NCI-H526 treated with DMSO at 0.1 percent for 48 hours (cell line): ENCODE results near the gene MED27.
A peak's percentile ranks its signal among the peaks of the same experiment; 100 is the strongest.

Experiments used
- DNase-seq: peaks from one replicate; lab custom pipeline; 2025; lab: John Stamatoyannopoulos, UW

The MED27 gene

DNA sequence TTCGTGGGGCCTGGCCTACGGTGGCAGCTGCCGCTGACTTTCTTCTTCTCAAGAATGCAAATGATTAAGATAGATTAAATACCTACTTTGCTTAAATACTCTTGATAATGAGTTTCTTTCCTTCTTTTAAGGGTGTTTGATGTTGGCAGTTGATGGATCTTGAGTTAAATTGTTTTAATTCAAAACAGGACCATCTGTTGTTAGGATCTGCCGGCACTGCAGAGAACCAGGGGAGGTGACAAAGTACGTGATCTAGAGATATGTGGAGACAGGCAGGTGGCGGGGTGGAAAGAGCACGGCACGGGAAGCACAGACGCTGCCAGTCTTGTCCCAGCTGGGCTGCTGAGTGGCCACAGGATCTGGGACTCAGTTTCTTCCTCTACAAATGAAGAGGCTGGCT, 37.9 kb downstream of the MED27 start:
- peak; percentile 89 for DNase-seq

DNA sequence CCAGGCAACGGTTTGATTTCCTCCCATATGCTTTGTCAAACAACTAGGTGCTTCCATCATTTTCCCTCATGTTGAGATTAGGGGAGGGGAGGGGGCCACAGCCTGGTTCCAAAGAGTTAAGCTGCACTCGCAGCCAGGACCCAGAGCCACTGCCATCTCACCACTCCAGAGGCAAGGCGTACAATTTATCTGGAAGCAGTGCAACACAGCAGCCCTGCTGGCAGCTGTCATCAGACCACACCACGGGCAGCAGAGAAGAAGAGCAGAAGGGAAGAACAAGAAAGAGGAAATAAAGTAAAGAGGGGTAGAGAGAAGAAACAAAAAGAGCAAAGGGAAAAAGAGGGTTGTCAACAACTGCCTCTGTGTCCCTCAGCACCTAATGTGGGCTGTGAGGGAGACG, 38.9 kb downstream of the MED27 start:
- DNase-seq = peak; percentile 41

DNA sequence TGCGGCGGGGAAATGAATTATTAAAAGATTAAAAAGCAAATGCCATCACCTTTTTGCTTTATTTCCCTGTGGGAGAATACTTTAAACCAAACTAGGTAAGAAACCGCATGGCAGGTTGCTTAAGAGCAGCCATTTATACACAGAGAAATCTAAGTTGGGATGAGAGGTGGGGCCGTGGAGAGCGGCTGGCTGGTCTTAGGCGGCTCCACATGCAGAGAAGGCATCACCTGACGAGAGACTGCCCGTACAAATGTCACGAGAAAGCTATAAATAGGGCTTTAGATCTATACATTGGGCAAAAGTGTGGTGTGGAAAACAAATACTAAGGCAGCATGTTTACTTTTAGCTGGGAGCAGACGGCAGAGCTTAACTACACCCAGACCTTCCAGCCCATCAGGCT, 39.4 kb downstream of the MED27 start:
- peak; percentile 53 for DNase-seq

DNA sequence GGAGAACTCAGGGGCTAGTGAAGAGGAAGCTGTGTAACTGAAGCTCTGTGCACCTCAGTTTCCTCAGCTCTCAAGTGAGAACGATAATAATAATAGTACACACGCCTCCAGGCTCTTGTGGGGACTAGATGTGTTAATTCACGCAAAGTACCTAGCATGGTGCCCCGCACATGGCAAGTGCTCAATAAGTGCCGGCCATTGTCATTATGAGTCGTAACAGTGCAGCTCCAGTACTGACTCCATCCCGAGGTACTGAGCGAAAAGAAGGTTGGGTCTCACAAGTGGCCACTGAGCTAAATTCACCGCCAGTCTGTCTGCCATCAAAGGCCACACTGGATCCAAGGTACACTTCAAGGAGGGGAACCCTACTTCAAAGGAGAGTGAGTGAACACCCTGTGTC, 40.4 kb downstream of the MED27 start:
- no peak for DNase-seq

DNA sequence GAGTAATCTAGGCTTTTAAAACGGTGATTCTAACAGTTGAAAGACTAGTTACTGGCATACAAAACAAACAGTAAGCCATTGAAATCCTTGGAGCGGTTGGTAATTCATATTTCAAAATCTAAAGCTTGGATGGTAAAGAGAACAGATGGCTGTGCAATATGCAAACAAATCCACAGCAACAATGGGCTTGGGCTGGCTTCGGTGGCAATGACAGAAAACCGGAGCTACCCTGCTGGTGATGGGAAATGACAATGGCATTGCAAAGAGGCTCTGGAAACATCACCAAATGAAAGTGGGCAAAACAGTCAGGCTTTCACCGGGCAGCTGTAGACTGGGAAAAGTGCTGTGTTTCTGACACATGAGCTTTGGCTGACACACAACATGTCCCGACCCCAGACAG, 42.2 kb downstream of the MED27 start:
- peak; percentile 81 for DNase-seq

DNA sequence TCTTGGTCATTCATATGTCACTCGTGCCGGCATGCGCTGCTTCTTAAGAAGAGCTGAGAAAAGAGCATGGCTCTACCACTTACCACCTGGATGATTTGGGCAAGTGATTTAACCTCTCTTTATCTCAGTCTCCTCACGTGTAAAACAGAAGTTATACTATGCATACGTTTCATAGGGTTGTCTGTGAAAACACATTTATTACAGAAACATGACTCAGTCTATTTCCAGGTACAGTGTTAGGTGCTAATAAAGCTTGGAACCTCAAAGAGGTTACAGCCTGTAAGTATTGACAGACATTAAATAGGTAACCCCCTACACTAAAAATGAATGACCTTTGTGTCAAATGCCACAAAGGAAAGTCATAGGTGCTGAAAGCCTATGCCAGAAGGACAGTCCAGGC, 43.1 kb downstream of the MED27 start:
- DNase-seq = no peak

DNA sequence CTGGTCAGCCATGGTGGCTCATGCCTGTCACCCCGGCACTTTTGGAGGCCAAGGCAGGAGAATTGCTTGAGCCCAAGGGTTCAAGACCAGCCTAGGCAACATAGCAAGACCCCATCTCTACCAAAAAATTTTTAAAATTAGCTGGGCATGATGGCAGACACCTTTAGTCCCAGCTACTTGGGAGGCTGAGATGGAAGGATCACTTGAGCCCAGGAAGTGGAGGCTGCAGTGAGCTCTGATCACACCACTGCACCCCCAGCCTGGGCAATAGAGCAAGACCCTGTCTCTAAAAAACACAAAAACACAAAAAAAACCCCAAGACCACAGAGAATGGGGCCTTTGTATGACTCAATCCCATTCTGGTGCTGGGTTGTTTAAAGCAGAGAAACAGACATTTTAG, 44.0 kb downstream of the MED27 start:
- DNase-seq = no peak

GRCh38 chr9:132032238-132032950, 47.3 kb downstream of the MED27 start:
- DNase-seq = no peak

- no peak for DNase-seq
Observed at GRCh38 chr9:132031467-132032237, 48.0 kb downstream of the MED27 start.

DNA sequence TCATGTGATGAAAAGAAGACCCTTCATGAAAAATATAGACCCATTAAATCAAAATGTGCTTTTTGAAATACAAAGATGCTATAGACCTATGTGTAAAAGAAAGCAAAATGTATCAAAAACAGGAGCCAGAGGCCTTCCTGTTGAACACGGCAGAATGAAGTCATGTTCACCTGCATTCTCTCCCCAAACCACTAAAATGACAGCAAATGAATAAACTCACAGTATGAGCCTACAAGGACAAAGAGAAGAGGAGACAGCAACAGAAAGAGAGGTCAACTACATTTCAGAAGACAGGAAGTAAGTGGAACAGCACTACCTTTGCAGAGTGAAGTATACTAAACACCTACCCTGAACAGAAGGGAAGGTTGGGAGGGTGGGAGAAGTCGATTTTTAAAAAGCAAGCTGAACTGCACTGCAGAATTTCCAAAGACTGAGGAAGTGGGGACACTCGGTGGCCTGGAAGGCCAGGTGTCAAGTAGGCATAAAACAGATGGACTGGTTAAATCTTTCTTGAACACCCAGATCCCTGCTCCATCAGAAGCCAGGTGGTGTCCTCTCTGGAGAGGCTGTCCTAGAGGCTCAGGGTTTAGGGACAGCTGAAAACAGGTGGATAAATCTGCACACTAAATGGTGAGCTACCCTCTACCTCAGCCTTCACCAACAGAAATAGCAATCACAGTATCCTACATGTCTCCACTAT, 48.9 kb downstream of the MED27 start:
- DNase-seq = no peak

DNA sequence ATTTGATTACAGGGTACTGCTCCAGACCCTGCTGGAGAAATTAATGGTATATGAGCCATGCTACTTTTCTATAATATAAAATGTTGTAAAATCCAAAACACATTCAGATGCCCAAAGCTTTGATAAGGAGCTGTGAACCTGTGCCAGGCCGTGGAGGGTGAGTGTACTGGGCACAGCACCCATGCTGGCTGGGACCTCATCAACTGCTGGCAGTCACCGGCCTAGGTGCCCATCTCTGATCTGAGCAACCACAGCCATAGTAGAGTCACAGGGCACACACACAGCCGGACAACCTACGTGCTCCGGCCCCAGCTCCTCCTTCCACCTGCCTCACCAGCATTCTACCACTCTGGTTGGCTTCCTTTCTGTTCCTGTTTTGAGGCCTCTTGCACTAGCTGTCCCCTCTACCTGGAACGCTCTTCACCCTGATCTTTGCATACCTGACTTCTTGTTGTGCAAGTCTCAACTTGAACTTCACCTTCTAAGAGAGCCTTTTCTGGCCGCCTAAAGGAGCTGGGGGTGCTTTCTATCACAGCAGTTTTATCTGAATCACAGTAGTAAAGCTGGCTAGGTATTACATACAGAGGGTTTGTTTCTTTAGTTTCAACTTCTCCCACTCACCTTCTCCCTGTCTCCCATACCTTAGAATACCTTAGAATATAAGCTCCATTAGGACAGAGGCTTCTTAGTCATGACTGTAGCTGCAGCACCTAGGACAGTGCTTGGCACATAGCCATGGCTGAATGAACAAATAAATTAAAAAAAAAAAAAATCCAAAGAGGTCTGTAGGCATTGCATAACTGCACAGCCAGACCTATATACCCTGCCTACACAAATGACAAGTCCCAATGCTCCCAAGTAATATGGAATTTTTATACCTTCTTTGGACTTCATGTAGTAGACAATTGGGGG, 51.7 kb downstream of the MED27 start:
- DNase-seq = no peak

DNA sequence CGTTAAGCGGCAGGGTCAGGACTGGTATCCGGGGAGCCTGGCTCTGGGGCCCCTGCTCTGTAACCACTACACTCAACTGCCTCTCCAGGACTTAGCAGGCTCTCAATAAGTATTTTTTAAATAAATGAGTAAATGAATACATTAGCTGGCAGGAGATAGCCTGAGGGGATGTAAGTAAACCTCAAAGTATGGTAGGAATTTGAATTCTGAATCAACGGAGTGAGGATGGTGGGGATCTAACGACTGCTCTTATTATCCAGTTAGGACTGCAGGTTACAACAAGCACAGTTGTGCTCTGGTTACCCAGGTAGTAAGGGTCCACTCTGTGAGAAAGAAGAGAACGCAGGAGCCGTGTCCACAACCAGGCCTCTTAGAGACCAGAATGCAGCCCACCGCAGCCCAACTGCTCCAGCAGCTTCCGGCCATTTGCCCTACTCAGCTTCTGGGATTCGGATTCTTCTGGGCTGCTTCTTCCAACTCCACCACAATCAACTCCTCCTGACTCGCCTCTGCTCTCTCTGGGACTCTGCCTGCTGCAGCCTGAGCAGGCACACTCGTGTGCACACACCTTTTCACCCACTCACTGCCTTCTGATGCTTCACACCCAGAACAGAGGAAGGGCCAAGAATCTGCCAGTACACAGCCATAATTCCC, 52.6 kb downstream of the MED27 start:
- DNase-seq = peak; percentile 13

GRCh38 chr9:132025766-132026165, 53.9 kb downstream of the MED27 start:
- no peak for DNase-seq

- no peak for DNase-seq
Observed at GRCh38 chr9:132024589-132024988, 55.1 kb downstream of the MED27 start.

GRCh38 chr9:132023419-132024180, 56.1 kb downstream of the MED27 start:
- no peak for DNase-seq

- no peak for DNase-seq
Observed at GRCh38 chr9:132020820-132021510, 58.7 kb downstream of the MED27 start.

DNA sequence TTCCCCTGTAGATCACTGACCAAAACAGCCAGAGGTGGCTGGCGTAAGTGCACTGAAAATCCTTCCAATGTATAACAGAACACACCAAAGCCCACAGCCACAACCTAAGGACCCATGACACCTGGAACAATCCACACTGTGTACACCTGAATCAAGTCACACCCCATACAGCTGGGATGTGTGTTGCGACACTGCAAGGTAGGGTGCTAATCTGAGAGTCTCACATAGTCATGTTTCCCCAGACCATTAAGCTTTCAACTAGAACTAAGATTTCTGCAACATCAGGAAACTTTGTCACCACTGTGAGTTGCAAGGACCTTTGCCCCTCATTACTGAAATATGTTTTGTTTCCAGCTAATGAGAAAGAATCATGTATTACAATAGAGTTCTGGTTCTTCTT, 59.4 kb downstream of the MED27 start:
- DNase-seq = no peak

DNA sequence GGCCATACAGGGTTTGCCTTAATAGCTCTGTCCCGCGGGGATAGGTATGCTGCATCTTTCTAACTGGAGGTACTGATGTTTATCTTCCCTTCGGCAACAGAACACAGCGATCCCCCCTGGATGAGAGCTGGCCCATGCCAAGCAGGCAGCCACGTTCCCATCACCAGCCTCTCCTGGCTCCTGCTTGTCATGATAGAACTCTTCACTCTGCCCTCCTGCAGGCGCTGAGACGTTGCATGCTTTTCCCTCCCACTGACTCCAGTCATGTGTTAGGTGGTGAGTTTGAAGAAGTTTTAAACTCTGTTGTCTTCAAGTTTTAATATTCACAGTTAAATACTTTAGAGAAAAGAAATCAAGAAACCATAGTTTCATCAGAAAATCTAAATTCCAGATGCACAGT, 60.0 kb downstream of the MED27 start:
- DNase-seq = no peak

DNA sequence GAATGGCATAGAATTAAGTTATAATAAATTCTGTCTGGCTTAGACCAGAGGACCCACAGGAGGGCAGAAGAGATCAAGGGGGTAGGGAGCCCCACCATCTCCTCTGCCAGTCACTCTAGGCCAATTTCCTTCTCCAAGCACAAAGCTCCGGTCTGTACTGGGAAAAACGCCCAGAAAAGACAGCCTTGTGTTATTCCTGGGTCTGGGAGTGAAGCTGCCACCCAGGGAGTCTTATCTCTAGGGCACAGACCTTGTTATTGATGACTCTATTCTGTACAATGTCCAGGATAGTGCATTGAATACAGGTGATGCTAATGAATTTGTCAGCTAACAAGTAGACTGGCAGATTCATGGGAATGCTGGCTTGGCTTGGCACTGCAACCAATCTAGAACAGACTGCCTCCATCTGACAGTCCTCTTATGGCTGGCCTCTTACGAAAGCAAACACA, 60.7 kb downstream of the MED27 start:
- no peak for DNase-seq

GRCh38 chr9:132016456-132016855, 63.2 kb downstream of the MED27 start:
- no peak for DNase-seq
